Kidney tubule cell (primary cell): ENCODE measurements around the gene CLASP2.
A peak's percentile ranks its signal among the peaks of the same experiment; 100 is the strongest.

Experiments used
- DNase-seq: peaks from one replicate; pipeline ENCODE4 v3.0.0-alpha.2; 2018; ENCODE audit warnings: low spot score

The CLASP2 gene

GRCh38 chr3:33636125-33636850 lies 81.8 kb downstream of the CLASP2 start:
- DNase-seq, result peak; percentile 55

- DNase-seq, result no peak
These were observed 83.8 kb downstream of the CLASP2 start for GRCh38 chr3:33634262-33634661.

GRCh38 chr3:33629219-33629618 lies 88.8 kb downstream of the CLASP2 start:
- DNase-seq, result no peak

- no peak for DNase-seq
These were observed 93.3 kb downstream of the CLASP2 start for GRCh38 chr3:33624756-33625155.

DNA sequence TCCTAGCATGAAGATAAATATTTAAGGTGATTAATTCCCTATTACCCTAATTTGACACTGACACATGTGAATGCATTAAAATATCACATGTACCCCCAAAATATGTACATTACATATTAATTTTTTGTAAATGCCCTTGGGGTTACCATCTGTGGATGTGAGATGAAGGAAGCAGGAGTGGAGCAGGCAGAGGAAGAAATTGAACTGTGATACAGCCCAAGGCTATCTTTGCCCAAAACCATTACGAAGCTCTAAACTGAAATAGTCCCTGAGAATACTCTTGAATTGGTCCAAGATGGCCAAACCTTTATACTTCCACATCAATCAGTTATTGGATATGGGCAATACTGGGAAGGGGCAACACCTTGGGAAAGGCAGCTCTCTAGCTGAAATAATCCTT lies 105.0 kb downstream of the CLASP2 start:
- no peak for DNase-seq

DNA sequence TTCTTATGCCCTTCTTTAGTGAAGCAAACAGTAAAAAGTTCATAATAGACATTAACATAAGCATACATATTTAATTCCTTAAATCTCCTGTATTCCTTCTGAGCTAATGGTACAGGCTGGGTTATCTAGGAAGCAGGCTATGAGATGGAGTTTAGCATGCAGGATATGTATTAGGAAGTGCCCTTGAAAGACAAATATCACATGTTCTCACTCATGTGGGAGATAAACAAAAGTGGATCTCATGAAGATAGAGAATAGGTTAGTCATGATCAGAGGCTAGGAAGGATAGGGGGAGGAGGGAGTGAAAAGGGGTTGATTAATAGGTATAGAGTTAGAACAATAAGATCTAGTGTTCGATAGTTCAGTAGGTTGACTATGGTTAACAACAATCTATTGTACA lies 105.4 kb downstream of the CLASP2 start:
- DNase-seq, result no peak

GRCh38 chr3:33602829-33603228 lies 115.2 kb downstream of the CLASP2 start:
- no peak for DNase-seq

- DNase-seq, result no peak
These were observed 120.8 kb downstream of the CLASP2 start for GRCh38 chr3:33597257-33597689.

DNA sequence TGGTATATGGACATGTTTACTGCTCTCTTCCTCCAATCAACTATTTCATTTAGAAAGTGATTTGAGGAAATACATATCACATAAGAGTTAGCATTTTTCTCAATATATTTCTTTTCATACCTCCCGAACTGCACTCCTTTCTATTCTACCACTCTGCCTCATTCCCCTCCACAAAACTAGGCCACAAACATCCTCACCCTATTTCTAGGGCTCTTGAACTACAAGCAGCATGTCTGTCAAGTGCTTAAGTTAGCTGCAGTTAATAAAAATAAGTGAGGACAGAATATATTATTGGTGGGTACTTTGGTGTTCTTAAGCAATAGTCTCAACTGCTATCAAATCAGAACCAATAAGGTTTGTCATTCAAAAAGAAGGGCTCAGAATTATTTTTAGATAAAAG lies 125.1 kb downstream of the CLASP2 start:
- DNase-seq, result no peak

- no peak for DNase-seq
These were observed 127.5 kb downstream of the CLASP2 start for GRCh38 chr3:33590541-33590940.

- no peak for DNase-seq
These were observed 131.7 kb downstream of the CLASP2 start for GRCh38 chr3:33586402-33586801.

DNA sequence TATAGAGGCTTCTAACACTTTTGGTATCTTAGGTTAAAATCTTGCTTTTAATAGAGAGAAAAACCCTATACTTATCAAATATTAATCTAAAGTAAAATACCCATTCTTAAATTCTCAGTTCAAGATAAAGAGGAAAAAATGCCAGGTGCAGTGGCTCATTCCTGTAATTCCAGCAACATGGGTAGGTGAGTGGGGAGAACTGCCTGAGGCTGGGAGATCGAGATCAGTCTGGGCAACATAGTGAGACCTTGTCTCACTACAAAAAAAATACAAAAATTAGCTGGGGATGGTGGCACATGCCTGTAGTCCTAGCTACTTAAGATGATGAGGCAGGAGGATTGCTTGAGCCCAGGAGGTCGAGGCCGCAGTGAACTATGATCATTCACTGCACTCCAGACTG lies 135.8 kb downstream of the CLASP2 start:
- no peak for DNase-seq

DNA sequence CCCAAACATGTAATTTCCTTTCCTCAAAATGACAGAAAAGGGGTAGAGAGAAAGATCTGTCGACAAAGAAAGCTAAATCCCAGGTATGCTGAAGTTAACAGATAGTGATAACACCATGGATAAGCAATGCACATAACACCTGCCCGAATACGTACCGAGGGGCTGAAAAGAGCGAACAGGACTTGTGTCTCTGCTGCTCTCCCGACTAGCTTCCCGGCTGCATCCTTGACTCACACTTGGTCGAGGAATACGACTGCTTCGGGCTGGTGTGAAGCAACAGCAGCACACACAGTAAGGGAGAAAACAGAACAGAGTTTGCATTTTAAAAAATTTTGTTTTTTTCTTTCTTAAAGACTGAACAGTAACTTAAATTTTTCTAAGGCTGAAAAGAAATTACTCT lies 136.4 kb downstream of the CLASP2 start:
- DNase-seq, result no peak

DNA sequence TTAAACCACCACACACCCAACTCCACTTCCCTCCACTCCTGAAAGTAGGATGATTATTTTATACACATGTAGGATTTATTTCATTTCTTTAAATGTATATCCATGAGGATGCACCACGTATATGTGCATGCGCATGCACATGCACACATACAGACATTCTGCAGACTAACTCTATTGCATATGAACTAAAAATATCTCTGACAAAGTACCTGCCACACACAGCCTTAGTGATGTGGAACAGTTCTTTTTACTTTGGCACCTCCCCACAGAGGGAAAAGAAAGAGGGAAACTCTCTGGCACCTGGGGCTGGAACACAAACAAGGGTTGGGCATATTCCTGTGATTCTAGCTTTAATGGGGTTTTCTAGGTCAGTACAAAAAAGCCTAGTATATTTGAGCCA lies 138.2 kb downstream of the CLASP2 start:
- no peak for DNase-seq

DNA sequence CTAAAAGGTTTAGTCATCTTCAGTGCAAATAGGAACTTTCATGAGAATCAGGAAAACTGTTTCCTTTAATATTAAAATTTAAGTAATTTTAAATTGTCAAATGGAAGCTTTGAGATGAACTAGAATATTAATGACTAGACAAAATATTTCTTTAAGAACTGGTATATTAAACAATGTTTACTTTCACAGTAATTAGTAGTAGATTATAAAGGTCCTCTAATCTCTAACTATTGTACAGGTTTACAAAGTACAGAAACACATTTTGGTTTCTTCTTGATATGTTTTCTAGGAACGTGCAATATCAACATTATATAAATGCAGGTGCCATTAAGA lies 138.9 kb downstream of the CLASP2 start:
- no peak for DNase-seq

DNA sequence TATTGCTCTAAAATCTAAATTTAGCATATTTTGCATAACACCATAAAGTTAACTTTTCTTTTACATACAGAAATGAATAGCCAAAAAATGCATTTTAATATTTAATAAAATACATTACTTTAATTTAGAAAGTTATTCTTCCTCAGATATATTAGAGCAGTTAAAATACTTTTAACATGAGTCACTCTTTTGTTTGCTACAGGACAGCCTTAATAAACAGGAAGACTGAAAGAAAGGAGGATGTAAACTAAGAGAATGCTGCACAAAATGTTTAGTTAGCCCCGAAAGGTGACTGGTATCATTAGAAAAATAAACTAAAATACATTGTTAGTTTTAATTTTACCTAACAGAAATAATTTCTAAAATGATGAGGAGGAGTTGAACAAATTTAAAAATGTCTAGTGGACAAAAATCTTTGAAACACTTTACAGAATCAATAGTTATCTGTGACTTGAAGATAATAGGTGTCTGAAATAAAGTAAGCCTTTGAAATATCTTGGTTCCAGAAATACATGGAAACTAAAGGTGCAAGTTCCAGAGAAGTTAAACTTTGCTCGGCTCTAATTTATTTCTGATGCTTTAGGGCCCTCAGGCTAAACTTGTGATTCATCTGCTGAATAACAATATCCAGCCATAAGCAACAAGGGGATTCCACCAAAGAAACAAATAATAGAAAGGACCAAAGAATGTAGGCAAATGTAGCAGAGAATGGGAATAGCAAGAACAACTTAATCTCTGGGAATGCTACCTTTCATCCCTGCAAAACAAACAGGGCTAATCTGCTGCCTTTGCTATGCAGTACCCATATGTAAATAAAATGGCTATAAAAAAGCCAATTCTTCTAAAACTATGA lies 139.5 kb downstream of the CLASP2 start:
- DNase-seq, result peak; percentile 30

DNA sequence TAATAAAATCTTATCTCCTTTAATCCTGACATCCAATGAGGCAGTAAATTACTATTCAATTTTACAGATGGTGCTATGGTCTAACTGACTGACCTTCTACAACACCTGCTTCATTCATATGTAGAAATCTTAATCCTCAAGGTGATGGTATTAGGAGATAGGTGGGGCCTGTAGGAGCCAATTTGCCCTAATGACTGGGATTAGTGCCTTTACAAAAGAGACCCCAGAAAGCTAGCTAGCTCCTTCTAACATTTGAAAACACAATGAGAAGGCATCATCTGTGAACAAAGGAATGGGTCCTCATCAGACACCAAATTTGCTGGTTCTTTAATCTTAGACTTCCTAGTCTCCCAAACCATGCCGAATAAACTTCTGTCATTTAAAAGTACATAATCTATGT lies 140.5 kb downstream of the CLASP2 start:
- no peak for DNase-seq

DNA sequence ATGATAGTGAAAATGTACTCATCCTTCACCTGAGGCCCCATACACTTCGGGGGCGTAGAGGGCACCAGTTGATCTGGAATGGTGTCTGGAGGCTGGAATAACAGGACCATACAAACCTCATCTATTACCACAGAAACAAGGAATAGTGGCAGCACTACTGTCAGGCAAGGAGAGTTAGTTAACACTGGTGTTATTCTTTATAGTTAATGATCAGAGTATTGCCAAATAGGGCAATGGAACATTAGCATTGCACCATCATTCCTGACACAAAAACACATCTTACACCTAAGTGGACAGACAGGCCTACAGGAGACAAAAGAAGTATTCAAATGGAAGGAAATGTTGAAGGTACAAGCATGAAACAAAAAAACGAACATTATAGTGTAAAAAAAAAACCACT lies 140.9 kb downstream of the CLASP2 start:
- DNase-seq, result no peak

- no peak for DNase-seq
These were observed 142.7 kb downstream of the CLASP2 start for GRCh38 chr3:33575311-33575710.

DNA sequence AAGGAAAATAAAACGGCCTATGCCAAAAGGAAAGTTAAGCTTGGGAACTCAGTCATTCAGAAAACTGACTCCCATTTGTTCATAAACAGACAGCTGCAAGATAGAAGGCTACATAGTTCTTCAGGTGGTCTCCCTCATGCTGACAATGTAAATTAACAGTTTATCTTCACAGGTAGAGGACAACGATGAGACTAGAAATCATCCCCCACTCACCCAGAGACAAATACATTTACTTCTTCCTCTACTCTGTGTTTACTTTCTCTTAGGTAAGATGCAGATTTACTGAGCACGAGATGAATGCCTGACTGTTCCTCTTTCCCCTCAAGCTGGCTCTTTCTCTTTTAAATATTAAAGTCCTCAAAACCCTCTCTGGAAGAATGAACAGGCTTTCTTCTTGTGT lies 160.2 kb downstream of the CLASP2 start:
- DNase-seq, result no peak

GRCh38 chr3:33557279-33557678 lies 160.8 kb downstream of the CLASP2 start:
- no peak for DNase-seq

DNA sequence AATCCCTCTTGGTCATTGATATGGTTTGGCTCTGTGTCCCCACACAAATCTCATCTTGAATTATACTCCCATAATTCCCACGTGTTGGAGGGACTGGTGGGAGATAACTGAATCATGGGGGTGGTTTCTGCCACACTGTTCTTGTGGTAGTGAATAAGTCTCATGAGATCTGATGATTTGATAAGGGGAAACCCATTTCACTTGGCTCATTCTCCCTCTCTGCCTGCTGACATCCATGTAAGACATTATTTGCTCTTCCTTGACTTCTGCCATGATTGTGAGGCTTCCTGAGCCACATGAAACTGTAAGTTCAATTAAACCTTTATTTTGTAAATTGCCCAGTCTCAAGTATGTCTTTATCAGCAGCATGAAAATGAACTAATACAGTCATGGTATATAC lies 171.0 kb downstream of the CLASP2 start:
- no peak for DNase-seq

DNA sequence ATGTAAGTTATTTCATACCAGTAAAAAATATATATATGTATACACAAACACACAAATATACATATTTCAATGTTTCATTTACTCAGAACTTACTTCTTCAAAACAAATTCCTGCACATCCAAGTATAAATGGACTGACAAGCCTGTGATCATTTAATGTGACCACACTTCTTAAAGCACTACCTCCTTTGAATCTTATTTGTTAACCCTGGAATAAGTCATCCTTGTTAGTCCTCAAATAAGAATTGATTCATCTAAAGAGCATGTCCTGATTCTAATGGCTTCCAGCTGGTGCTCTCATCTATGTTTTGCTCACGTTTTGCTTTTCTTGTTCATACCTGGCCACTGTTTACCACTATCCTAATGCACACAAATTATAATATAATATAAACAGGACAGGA lies 173.9 kb downstream of the CLASP2 start:
- peak; percentile 18 for DNase-seq

GRCh38 chr3:33543601-33544000 lies 174.5 kb downstream of the CLASP2 start:
- DNase-seq, result peak; percentile 3
